SU-DHL-6 (cell line): Measurements from ENCODE around the gene GDPD2.

Experiments used
- H2AFZ ChIP-seq: fragments of 200-600 bp; sonication (generic); 2 replicates; pipeline ENCODE4 v1.6.1; 2014; ENCODE audit warnings: low read depth, mild to moderate bottlenecking, moderate library complexity, mixed read lengths, antibody characterized with exemption, low read length; ENCODE audit not compliant: severe bottlenecking
- H3F3A ChIP-seq: fragments of 200-600 bp; shearing (Covaris generic); 2 replicates; pipeline ENCODE4 v1.6.0; 2016; ENCODE audit warnings: antibody characterized with exemption, mild to moderate bottlenecking; ENCODE audit not compliant: insufficient read depth
- H3K27ac ChIP-seq: fragments of 200-600 bp; sonication (generic); 2 replicates; pipeline ENCODE4 v1.5.1; 2016; ENCODE audit warnings: low read depth, mild to moderate bottlenecking, low read length, moderate library complexity, mixed read lengths
- H3K27me3 ChIP-seq: fragments of 200-600 bp; sonication (generic), shearing (Covaris generic); 2 replicates; pipeline ENCODE4 v1.6.0; 2014; ENCODE audit warnings: mild to moderate bottlenecking, low read length
- H3K36me3 ChIP-seq: fragments of 200-600 bp; sonication (generic); 2 replicates; pipeline ENCODE4 v1.6.1; 2014; ENCODE audit warnings: mild to moderate bottlenecking, low read length, mixed read lengths
- H3K4me2 ChIP-seq: fragments of 300-600, 200-600 bp; shearing (Covaris generic), sonication (generic); 2 replicates; pipeline ENCODE4 v1.6.0; 2014; ENCODE audit warnings: low read length, low read depth, mild to moderate bottlenecking; ENCODE audit not compliant: poor library complexity, severe bottlenecking
- H3K4me3 ChIP-seq: fragments of 200-600 bp; sonication (generic); 2 replicates; pipeline ENCODE4 v1.5.1; 2014; ENCODE audit warnings: antibody characterized with exemption, low read length, mild to moderate bottlenecking, mixed read lengths; ENCODE audit not compliant: insufficient read depth, poor library complexity, severe bottlenecking
- H3K79me2 ChIP-seq: fragments of 200-600 bp; sonication (generic); 2 replicates; pipeline ENCODE4 v1.6.1; 2014; ENCODE audit warnings: mild to moderate bottlenecking, low read length, moderate library complexity; ENCODE audit not compliant: insufficient read depth
- H3K9ac ChIP-seq: fragments of 200-600 bp; sonication (generic); 2 replicates; pipeline ENCODE4 v1.7.0; 2014; ENCODE audit warnings: mild to moderate bottlenecking, low read length
- H3K9me2 ChIP-seq: fragments of 200-600 bp; sonication (generic); replicated peaks from 2 replicates; pipeline ENCODE4 v1.6.1; 2014; ENCODE audit warnings: low read length; ENCODE audit not compliant: insufficient read depth
- H3K9me3 ChIP-seq: fragments of 200-600 bp; sonication (generic); 2 replicates; pipeline ENCODE4 v1.6.1; 2014; ENCODE audit warnings: low read length, mixed read lengths; ENCODE audit not compliant: insufficient read depth
- H4K20me1 ChIP-seq: fragments of 200-600 bp; sonication (generic); 2 replicates; pipeline ENCODE4 v1.6.1; 2014; ENCODE audit warnings: low read depth, mild to moderate bottlenecking, antibody characterized with exemption, low read length, moderate library complexity, mixed read lengths
- EZH2phosphoT487 ChIP-seq: fragments of 200-600 bp; sonication (generic), shearing (Covaris generic); conservative IDR thresholded peaks from 2 replicates; pipeline ENCODE4 v1.6.1; 2018; ENCODE audit warnings: mild to moderate bottlenecking, antibody characterized with exemption, low read length, moderate library complexity, mixed read lengths
- TF ChIP-seq, protein P1 (sequence below): fragments of 200-600 bp; sonication (generic); IDR thresholded peaks from one replicate; pipeline ENCODE4 v1.5.1; 2017; ENCODE audit warnings: antibody characterized with exemption, mild to moderate bottlenecking, low read length, moderate library complexity; ENCODE audit not compliant: insufficient read depth, poor library complexity, severe bottlenecking

Gene GDPD2

DNA sequence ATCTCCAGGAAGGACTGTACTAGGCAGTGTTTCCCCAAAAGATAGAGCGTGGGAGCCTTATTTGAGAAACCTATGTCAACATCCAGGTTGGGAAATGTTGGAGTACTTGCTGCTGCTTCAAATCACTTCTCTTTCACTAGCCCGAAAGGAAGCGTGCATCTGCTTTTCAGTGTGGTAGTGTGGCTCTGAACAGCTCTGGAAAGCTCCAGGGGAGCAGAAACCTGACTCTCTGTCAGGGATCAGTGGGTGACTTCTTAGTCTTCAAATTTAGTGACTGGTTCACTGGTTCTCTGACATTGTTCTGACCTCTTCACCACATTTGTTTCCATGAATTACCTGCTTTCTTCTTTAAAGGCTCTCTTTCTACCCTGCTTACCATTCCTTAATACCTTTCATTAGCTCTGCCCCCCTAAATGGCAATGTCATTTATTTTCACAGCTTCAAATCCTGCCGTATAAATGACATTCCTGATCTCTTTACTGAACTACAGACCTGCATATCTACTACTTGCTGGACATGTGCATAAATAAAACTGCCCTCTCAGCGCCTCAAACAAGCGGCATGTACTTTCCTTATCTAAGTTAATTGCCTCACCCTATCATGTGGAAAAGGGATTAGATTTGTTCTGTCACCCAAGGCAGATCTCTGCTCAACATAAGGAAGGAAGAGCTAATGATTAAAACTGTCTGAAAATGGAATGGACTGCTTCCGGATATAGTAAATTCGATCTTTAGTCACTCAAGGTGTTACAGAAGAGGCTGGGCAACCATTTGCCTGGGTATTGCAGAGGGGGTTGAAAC is 58.6 kb downstream of the GDPD2 start:
- Histone ChIP-seq H3K9me2 (no peaks in the 10 kb centered on the region), H4K20me1 (no peaks in the 10 kb centered on the region), H2AFZ (no peak overlapping the region), H3K36me3 (no peaks in the 10 kb centered on the region), H3K9me3 (no peaks in the 10 kb centered on the region), H3K9ac (no peak overlapping the region), H3F3A (no peaks in the 10 kb centered on the region), H3K27ac (no peak overlapping the region), H3K79me2 (no peaks in the 10 kb centered on the region), H3K4me2 (no peak overlapping the region), H3K4me3 (no peak overlapping the region), H3K27me3 (no peaks in the 10 kb centered on the region)
- TF ChIP-seq, protein P1, sequence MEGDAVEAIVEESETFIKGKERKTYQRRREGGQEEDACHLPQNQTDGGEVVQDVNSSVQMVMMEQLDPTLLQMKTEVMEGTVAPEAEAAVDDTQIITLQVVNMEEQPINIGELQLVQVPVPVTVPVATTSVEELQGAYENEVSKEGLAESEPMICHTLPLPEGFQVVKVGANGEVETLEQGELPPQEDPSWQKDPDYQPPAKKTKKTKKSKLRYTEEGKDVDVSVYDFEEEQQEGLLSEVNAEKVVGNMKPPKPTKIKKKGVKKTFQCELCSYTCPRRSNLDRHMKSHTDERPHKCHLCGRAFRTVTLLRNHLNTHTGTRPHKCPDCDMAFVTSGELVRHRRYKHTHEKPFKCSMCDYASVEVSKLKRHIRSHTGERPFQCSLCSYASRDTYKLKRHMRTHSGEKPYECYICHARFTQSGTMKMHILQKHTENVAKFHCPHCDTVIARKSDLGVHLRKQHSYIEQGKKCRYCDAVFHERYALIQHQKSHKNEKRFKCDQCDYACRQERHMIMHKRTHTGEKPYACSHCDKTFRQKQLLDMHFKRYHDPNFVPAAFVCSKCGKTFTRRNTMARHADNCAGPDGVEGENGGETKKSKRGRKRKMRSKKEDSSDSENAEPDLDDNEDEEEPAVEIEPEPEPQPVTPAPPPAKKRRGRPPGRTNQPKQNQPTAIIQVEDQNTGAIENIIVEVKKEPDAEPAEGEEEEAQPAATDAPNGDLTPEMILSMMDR = no peak
- no peak for TF ChIP-seq EZH2phosphoT487

DNA sequence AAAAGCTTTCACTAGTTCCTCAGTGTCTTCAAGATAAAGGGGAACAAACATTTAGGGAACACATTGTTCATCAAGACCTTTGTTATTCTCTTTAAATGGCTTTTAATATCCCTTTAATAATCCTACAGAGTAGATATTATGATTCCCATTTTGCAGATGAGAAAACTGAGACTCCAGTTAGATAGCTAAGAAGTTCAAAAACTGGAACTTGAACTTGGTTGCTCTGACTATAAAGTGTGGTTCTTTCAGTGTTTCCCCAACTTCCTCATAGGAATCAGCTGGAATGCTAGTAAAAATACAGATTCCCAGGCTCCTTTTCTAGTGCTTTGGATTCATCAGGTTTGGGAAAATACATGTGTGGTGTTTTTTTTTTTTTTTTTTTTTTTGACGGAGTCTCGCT is 59.2 kb downstream of the GDPD2 start:
- Histone ChIP-seq H3K9ac (no peak overlapping the region), H3F3A (no peaks in the 10 kb centered on the region), H3K27me3 (no peaks in the 10 kb centered on the region), H2AFZ (no peak overlapping the region), H3K9me3 (no peaks in the 10 kb centered on the region), H3K9me2 (no peaks in the 10 kb centered on the region), H3K4me3 (no peak overlapping the region), H4K20me1 (no peaks in the 10 kb centered on the region), H3K4me2 (no peak overlapping the region), H3K79me2 (no peaks in the 10 kb centered on the region), H3K36me3 (no peaks in the 10 kb centered on the region), H3K27ac (no peak overlapping the region)
- no peak for TF ChIP-seq EZH2phosphoT487
- TF ChIP-seq, protein P1 = no peak
